ENCODE measurements around the gene SLC12A5. TPM values are rescaled to one million over a fixed set of nuclear protein-coding genes. Genes with fewer than 3 reads are reported as not detected.
A peak's percentile ranks its signal among the peaks of the same experiment; 100 is the strongest.

SLC12A5 gene
- total and polyA plus RNA-seq, 9 of the 15 experiments (the other 6 are each of a cell fraction or from before 2014, with no cell fraction given): 0.36 to 7.5 (median 2.1) TPM

DNA sequence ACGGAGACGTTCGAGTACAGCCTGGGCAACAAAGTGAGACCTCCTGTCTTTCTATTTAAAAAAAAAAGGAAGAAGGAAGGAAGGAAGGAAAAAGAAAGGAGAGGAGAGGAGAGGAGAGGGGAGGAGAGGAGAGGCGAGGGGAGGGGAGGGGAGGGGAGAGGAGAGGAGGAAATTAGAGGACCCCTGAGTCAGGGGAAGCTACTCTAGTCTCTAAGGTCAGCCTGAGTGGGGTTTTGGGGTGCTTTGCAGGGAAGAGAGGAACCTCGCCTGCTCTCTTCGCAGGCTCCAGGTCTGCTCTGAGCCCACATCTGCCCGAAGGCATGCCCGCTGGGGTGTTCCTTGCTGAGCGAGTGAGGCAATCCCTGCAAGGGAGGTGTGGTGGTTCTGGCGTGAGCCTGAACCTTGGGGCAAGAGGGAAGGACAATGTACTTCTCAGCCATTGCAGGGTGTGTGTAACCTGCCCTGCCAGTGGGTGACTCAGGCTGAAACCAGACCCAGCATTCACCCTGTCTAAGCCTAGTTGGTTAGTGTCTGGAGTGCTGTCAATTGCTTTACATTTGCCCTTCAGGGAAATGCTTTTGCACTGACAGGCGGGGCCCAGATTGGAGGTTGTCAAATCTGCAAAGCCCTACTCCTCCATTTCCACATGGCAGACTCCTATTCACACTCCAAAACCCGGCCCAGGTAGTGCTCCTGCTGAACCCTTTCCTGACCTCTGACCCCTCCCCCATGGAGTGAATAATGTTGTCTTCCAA is 35.6 kb upstream of the SLC12A5 start:
- CTCF ChIA-PET (ENCODE audit: low intra/inter-chr PET ratio): no interaction called here
- Histone ChIP-seq H4K20me1 (replicated peaks; ENCODE audit: control insufficient read depth, insufficient read depth, low read length) (peaks cover 4% of the 10 kb centered on the region; the same call in 1 of the 2 replicates), H3K27me3 (ENCODE audit: control insufficient read depth in 2 of 2, insufficient read depth in 2 of 2, low read length in 2 of 2) (peaks cover 9 to 22% of the 10 kb centered on the region in 2 experiments; a peak in 4 of 5 replicates), H3K9me3 (replicated peaks; ENCODE audit: control insufficient read depth, insufficient read depth, low read depth, low read length) (no peaks in the 10 kb centered on the region), H3K27ac (ENCODE audit: extremely low read depth, low read depth, low read length) (no peak overlapping the region), H3K4me2 (ENCODE audit: insufficient read depth, low read length) (no peak overlapping the region), H3K4me3 (no peak overlapping the region), H3K9ac (ENCODE audit: insufficient read depth in 1 of 2, low read depth in 2 of 2, low read length in 2 of 2) (peak overlapping the region in 1 of 2 experiments; percentile 68; a peak in 1 of 4 replicates), H2AFZ (ENCODE audit: low read depth, low read length) (no peak overlapping the region), H3K9me1 (ENCODE audit: control insufficient read depth, insufficient read depth, low read length) (no peaks in the 10 kb centered on the region), H3K79me2 (ENCODE audit: control insufficient read depth, insufficient read depth, low read length) (no peaks in the 10 kb centered on the region), H3K4me1 (replicated peaks in 1 of 2; ENCODE audit: control insufficient read depth in 2 of 2, insufficient read depth in 2 of 2, low read length in 2 of 2) (peaks cover 0 to 8% of the 10 kb centered on the region in 2 experiments; a peak in 1 of 5 replicates), H3K36me3 (ENCODE audit: control insufficient read depth, insufficient read depth, low read length) (no peaks in the 10 kb centered on the region)
- 26% methylated on average over 8 of the region's 12 CpGs for WGBS (ENCODE audit: insufficient coverage, low coverage, missing lambda C conversion rate)
- FAIRE-seq (no peak), DNase-seq (ENCODE audit: extremely low read depth in 1 of 4, low spot score in 3 of 4) (no peak), ATAC-seq (peak; percentile 63)
- in situ Hi-C loops (cut with MboI): no loop called here
- TF ChIP-seq NR2C1 (IDR thresholded peaks at IDR 0.05) (peak; percentile 41; the same call in 1 of the 2 replicates), NR2C1 (tag; IDR thresholded peaks at IDR 0.05) (0 out of 2 replicates have a peak, but pooled peaks have one; percentile 22)
- TF ChIP-seq, protein P1, sequence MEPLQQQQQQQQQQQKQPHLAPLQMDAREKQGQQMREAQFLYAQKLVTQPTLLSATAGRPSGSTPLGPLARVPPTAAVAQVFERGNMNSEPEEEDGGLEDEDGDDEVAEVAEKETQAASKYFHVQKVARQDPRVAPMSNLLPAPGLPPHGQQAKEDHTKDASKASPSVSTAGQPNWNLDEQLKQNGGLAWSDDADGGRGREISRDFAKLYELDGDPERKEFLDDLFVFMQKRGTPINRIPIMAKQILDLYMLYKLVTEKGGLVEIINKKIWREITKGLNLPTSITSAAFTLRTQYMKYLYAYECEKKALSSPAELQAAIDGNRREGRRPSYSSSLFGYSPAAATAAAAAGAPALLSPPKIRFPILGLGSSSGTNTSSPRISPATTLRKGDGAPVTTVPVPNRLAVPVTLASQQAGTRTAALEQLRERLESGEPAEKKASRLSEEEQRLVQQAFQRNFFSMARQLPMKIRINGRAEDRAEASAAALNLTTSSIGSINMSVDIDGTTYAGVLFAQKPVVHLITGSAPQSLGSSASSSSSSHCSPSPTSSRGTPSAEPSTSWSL (CRISPR knock-in tag; IDR thresholded peaks at IDR 0.05; ENCODE audit: borderline replicate concordance): no peak
- no TSS peak for BruUV-seq (replicated peaks)
- POLR2A ChIA-PET: interaction anchor here (1.2 kb wide), 1 partner anchor 10 kb away, joined by 3 read pairs; no protein-coding TSS in a partner anchor
- intact Hi-C loops (cut with micrococcal nuclease): no loop called here

Measured in K562 (cell line).